ENCODE data around the gene TMEM183A. TPM values are rescaled to one million over a fixed set of nuclear protein-coding genes. Genes with fewer than 3 reads are reported as not detected.

The TMEM183A gene
- total RNA-seq, 1 donor from 2014 or later: 50.4 TPM

DNA sequence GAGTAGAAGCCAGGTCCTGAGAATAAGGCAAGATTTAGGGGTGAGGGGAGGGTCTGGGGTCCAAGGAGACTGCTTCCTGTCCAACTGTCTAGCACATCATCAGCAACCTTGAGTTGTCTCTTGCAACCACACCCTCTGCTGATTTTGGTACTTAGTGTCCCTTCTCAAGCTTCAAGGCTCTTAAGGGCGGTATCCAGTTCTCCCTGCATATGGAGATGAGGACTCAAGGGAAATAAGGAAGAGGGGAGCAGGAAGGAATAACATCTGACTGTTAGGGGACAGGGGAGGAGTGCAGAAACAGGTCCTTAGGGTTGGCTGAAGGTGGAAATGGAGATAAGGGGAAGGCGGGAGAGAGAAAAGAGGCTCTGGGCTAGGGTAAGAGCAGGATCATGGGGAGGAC lies 66.3 kb downstream of the TMEM183A start:
- no peaks in the 10 kb centered on the region for H3K36me3 ChIP-seq
- intact Hi-C loops (cut with DNase I): no loop called here
- TF ChIP-seq, protein P1, sequence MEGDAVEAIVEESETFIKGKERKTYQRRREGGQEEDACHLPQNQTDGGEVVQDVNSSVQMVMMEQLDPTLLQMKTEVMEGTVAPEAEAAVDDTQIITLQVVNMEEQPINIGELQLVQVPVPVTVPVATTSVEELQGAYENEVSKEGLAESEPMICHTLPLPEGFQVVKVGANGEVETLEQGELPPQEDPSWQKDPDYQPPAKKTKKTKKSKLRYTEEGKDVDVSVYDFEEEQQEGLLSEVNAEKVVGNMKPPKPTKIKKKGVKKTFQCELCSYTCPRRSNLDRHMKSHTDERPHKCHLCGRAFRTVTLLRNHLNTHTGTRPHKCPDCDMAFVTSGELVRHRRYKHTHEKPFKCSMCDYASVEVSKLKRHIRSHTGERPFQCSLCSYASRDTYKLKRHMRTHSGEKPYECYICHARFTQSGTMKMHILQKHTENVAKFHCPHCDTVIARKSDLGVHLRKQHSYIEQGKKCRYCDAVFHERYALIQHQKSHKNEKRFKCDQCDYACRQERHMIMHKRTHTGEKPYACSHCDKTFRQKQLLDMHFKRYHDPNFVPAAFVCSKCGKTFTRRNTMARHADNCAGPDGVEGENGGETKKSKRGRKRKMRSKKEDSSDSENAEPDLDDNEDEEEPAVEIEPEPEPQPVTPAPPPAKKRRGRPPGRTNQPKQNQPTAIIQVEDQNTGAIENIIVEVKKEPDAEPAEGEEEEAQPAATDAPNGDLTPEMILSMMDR (IDR thresholded peaks at IDR 0.05): no peak
- no peak overlapping the region for H3K27ac ChIP-seq
- H3K27me3 ChIP-seq: peaks cover 7% of the 10 kb centered on the region
- peaks cover 20% of the 10 kb centered on the region for H3K4me1 ChIP-seq
- DNase-seq (no peak), ATAC-seq (no peak)
- H3K9me3 ChIP-seq: no peaks in the 10 kb centered on the region
- no peak overlapping the region for H3K4me3 ChIP-seq

Other genes with a start within 250 kb of the TMEM183A start
- gene KDM5B, start 199.0 kb upstream of the TMEM183A start, total RNA-seq: 57.3 TPM
- 0.81 TPM for gene PCAT6, start 196.4 kb upstream of the TMEM183A start, total RNA-seq
- 10.0 TPM for gene RABIF, start 118.2 kb upstream of the TMEM183A start, total RNA-seq
- gene KLHL12, start 80.1 kb upstream of the TMEM183A start, total RNA-seq: 24.4 TPM
- 126 TPM for gene ADIPOR1, start 49.1 kb upstream of the TMEM183A start, total RNA-seq
- gene CYB5R1, start 40.1 kb upstream of the TMEM183A start, total RNA-seq: 71.8 TPM
- 1.3 TPM for gene PPFIA4, start 19.1 kb downstream of the TMEM183A start, total RNA-seq
- not detected for gene MYOG, start 78.6 kb downstream of the TMEM183A start, total RNA-seq
- gene ADORA1, start 120.4 kb downstream of the TMEM183A start, total RNA-seq: 4.1 TPM
- gene MYBPH, start 168.5 kb downstream of the TMEM183A start, total RNA-seq: not detected
- 85.1 TPM for gene CHI3L1, start 179.3 kb downstream of the TMEM183A start, total RNA-seq
- 751 TPM for gene CHIT1, start 222.3 kb downstream of the TMEM183A start, total RNA-seq